GM21367 (cell line): ENCODE measurements around the gene EYA2.

Experiments used
- ATAC-seq: cut with Tn5 transposase; IDR thresholded peaks from one replicate; pipeline ENCODE4 v1.9.1; 2021; ENCODE audit not compliant: unreplicated experiment

The EYA2 gene

GRCh38 chr20:47061549-47061948 lies 166.9 kb downstream of the EYA2 start:
- ATAC-seq, result no peak

DNA sequence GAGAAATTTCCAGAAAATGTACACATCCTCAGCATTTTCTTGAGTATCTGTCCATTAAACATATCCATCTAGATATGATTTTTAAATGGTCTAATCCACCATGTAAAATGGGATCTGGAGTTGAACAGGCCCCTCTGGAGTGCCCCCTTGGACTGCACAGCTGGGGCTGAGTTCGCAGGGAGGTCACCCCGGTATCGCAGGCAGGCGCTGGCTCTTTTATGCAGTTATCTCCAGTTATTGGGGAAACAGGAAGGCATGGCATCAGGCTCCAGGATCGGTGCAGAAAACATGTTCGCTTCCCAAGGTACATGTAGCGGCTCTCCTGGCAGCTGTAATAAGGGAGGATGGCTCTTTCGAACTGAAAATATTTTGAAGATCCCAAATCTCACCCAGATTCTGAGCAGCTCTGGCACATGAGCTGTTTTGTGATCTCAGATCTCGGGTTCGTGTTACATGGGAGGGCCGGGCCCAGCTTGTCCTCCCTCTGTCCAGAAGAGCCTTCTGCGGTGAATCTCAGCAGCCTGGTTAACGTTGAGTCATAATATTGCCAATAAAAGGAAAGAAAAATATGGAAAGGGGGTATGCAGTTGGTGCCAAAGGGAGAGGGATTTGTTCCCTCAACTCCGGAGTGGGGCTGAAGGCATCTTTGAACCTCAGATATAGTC lies 167.7 kb downstream of the EYA2 start:
- no peak for ATAC-seq

DNA sequence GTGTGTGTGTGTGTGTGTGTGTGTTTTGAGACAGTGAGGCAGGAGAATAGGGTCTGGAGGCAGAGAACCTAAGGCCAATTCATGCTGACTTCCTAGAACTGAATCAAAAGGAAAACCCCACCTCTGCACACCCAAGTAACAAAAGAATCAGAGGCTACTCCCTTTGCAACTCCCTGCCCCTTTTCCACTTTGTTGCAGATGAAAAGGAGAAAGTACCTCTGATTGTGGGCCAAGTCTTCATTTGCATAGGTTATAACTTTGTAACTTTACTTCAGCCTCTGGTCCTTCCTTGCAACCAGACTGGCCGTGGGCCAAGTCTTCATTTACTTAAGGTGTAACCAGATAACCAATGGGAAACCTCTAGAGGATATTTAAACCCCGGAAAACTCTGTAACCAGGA lies 168.8 kb downstream of the EYA2 start:
- ATAC-seq, result no peak

DNA sequence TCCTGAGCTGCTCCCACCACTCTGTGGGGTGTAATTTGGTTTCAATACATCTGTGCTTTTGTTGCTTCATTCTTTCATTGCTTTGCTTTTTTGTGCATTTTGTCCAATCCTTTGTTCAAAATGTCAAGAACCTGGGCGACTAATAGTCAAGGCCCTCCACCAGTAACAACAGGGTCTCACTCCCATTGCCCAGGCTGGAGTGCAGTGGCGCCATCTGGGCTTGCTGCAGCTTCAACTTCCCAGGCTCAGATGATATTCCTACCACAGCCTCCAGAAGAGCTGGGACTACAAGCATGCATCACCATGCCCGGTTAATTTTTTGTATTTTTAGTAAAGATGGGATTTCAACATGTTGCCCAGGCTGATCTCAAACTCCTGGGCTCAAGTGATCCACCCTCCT lies 169.2 kb downstream of the EYA2 start:
- no peak for ATAC-seq

- ATAC-seq, result no peak
Measured at GRCh38 chr20:47066484-47067270, 172.0 kb downstream of the EYA2 start.

DNA sequence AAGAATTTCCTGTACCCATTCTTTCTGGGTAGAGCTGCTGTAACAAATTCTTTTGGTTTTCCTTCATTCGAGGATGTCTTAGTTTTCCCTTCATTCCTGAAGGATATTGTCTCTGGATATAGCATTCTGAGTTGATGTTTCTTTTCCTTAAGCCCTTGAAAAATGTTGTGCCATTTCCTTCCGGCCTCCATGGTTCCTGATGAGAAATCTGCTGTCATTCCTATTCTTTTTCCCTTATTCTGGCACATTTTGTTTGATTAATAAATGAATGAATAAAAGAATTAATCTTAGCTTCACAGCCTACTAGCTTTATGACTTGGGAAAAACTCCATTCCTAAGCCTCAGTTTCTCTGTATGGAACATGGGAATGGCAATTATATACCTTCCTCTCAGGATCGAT lies 173.1 kb downstream of the EYA2 start:
- ATAC-seq, result no peak

DNA sequence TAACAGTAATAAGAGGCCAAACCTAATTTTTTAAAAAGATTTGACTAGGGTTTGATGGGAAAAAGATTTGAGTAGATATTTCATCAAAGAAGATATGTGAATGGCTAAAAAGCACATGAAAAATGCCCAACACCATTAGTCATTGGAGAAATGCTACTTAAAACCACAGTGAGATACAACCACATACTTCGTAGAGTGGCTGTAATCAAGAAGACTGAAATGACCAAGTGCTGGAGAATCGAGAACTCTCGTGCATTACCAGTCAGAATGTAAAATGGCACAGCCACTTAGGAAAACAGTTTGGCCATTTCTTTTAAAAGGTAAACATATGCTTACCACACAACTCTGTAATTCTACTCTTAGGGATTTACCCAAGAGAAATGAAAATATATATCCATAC lies 175.5 kb downstream of the EYA2 start:
- no peak for ATAC-seq

DNA sequence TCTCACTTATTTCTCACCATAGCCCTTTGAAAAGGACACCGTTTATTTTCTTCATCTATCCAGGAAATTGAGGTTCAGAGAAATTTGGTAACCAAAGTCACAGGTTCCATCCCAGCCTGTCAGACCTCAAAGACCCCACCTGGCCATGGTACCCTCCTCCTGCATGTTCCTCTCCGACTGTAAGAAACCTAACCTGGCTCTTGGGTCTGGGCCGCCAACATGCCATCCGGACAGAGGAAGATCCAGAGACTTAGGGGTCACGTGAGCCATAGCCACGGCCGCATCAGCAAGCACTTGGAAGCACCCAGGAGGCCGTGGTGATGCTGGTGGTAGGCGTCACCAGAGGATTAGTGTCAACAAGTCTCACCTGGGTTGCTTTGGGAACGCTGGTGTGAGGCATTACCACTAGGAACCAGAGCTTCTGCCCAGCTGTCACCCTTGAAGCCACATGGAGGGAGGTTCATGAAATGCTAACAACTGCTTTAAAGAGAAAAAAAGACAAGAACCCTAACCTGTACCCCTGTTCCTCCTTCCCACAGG lies 177.1 kb downstream of the EYA2 start:
- ATAC-seq, result no peak

GRCh38 chr20:47073766-47074475 lies 179.3 kb downstream of the EYA2 start:
- ATAC-seq, result no peak

- no peak for ATAC-seq
Measured at GRCh38 chr20:47075263-47075662, 180.6 kb downstream of the EYA2 start.

GRCh38 chr20:47079047-47079446 lies 184.4 kb downstream of the EYA2 start:
- no peak for ATAC-seq

DNA sequence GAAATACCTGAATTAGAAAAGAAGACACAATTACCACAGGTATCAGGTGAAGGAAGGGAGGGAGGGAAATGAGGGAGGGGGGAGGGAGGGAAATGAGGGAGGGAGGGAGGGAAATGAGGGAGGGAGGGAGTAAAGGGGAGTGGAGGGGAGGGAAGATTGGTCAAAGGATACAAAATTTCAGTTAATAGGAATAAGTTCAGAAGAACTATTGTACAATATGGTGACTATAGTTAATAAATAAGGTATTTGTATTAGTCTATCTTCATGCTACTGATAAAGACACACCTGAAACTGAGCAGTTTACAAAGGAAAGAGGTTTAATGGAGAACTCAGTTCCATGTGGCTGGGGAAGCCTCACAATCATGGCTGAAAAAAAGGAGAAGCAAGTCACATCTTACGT lies 185.7 kb downstream of the EYA2 start:
- no peak for ATAC-seq

GRCh38 chr20:47086316-47086715 lies 191.7 kb downstream of the EYA2 start:
- no peak for ATAC-seq

- no peak for ATAC-seq
Measured at GRCh38 chr20:47088335-47088734, 193.7 kb downstream of the EYA2 start.

- no peak for ATAC-seq
Measured at GRCh38 chr20:47089151-47089550, 194.5 kb downstream of the EYA2 start.

GRCh38 chr20:47090835-47091234 lies 196.2 kb downstream of the EYA2 start:
- no peak for ATAC-seq

- no peak for ATAC-seq
Measured at GRCh38 chr20:47093320-47093966, 198.8 kb downstream of the EYA2 start.

DNA sequence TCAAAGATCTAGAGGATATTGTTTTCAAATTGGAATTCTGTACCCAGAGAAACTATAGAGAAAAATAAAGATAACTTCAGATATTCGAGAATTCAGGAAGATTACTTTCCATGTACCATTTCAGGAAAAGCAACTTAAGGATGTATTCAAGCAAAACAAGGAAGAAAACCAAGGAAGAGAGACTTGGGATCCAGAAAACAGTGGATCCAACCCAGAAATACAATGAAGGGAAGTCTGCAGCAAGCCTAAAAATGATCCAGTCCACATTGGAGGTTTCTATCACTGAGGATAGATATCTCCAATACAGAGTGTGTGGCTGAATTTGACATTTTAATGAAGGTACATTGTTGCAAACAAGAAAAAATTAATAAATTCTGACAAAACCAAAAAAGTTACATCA lies 201.0 kb downstream of the EYA2 start:
- no peak for ATAC-seq

- ATAC-seq, result no peak
Measured at GRCh38 chr20:47097691-47098622, 203.3 kb downstream of the EYA2 start.

DNA sequence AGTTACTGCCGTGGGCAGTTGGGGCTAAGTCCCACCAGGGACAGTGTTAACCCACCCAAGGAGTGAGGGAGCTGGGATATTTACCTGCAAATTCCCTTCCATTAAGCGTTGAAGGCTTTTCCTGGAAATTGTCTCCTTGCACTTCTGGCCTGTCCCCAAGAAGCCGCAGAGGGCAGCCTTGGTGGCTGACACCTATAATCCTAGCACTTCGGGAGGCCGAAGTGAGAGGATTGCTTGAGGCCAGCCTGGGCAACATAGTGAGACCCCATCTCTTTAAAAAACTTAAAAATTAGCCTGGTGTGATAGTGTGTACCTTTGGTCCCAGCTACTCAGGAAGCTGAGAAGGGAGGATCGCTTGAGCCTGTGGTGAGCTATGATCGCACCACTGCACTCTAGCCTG lies 204.4 kb downstream of the EYA2 start:
- ATAC-seq, result no peak
